Measurements from ENCODE around the gene CORO1A. TPM values are rescaled to one million over a fixed set of nuclear protein-coding genes. Genes with fewer than 3 reads are reported as not detected.

Gene CORO1A
- total RNA-seq, 1 experiment from 2014 or later, result 3.7 TPM

GRCh38 chr16:30152517-30152916, 30.9 kb upstream of the CORO1A start:
- ChIA-PET CTCF (interaction anchor here (0.6 kb wide), 1 partner anchor 28 kb away, joined by 4 read pairs; no protein-coding TSS in a partner anchor), POLR2A (no interaction called here)
- H3K27me3 ChIP-seq (ENCODE audit: control insufficient read depth, insufficient read depth, low read length), result no peaks in the 10 kb centered on the region
- no peak for DNase-seq (ENCODE audit: low read depth, low spot score)
- in situ Hi-C loops (cut with HindIII; ENCODE audit: low pct_unique_long_range_greater_than_20kb, low sequenced_read_pairs), result no loop called here
- H3K9me3 ChIP-seq (ENCODE audit: control insufficient read depth, insufficient read depth, low read depth, low read length), result peaks cover 5% of the 10 kb centered on the region; the same call in 1 of the 2 replicates
- ATAC-seq, result no peak
- no peak overlapping the region for H3K4me3 ChIP-seq (ENCODE audit: low read depth in 2 of 2, low read length in 2 of 2)
- intact Hi-C loops (cut with micrococcal nuclease; ENCODE audit: unreplicated experiment), result no loop called here
- TF ChIP-seq, protein P1, sequence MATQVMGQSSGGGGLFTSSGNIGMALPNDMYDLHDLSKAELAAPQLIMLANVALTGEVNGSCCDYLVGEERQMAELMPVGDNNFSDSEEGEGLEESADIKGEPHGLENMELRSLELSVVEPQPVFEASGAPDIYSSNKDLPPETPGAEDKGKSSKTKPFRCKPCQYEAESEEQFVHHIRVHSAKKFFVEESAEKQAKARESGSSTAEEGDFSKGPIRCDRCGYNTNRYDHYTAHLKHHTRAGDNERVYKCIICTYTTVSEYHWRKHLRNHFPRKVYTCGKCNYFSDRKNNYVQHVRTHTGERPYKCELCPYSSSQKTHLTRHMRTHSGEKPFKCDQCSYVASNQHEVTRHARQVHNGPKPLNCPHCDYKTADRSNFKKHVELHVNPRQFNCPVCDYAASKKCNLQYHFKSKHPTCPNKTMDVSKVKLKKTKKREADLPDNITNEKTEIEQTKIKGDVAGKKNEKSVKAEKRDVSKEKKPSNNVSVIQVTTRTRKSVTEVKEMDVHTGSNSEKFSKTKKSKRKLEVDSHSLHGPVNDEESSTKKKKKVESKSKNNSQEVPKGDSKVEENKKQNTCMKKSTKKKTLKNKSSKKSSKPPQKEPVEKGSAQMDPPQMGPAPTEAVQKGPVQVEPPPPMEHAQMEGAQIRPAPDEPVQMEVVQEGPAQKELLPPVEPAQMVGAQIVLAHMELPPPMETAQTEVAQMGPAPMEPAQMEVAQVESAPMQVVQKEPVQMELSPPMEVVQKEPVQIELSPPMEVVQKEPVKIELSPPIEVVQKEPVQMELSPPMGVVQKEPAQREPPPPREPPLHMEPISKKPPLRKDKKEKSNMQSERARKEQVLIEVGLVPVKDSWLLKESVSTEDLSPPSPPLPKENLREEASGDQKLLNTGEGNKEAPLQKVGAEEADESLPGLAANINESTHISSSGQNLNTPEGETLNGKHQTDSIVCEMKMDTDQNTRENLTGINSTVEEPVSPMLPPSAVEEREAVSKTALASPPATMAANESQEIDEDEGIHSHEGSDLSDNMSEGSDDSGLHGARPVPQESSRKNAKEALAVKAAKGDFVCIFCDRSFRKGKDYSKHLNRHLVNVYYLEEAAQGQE (IDR thresholded peaks at IDR 0.05; ENCODE audit: insufficient read depth in 1 of 2, low read depth in 2 of 2, low read length in 1 of 2), result no peak
- TF ChIP-seq SIN3A (IDR thresholded peaks at IDR 0.05; ENCODE audit: borderline replicate concordance, insufficient read depth, low read depth, low read length) (no peak), TCF7L2 (IDR thresholded peaks at IDR 0.05; ENCODE audit: low read depth, low read length) (no peak), CTCF (IDR thresholded peaks at IDR 0.05) (no peak), POLR2AphosphoS5 (IDR thresholded peaks at IDR 0.05; ENCODE audit: low read depth, low read length) (no peak)
- BruUV-seq (replicated peaks), result no TSS peak
- no peaks in the 10 kb centered on the region for H3K36me3 ChIP-seq (ENCODE audit: control insufficient read depth, insufficient read depth, low read length)
- H3K4me1 ChIP-seq (ENCODE audit: control insufficient read depth, insufficient read depth, low read length), result no peaks in the 10 kb centered on the region
- no peak overlapping the region for H3K27ac ChIP-seq (ENCODE audit: low read length)

- ChIA-PET POLR2A (no interaction called here), CTCF (no interaction called here)
- in situ Hi-C loops (cut with HindIII; ENCODE audit: low pct_unique_long_range_greater_than_20kb, low sequenced_read_pairs) (no loop called here), intact Hi-C loops (cut with micrococcal nuclease; ENCODE audit: unreplicated experiment) (no loop called here)
- BruUV-seq (replicated peaks), result no TSS peak
- no peak overlapping the region for H3K4me3 ChIP-seq (ENCODE audit: low read depth in 2 of 2, low read length in 2 of 2)
- no peak for TF ChIP-seq POLR2AphosphoS5 (IDR thresholded peaks at IDR 0.05; ENCODE audit: low read depth, low read length)
- no peak for TF ChIP-seq TCF7L2 (IDR thresholded peaks at IDR 0.05; ENCODE audit: low read depth, low read length)
- TF ChIP-seq, protein P1 (IDR thresholded peaks at IDR 0.05; ENCODE audit: insufficient read depth in 1 of 2, low read depth in 2 of 2, low read length in 1 of 2), result no peak
- no peak for TF ChIP-seq CTCF (IDR thresholded peaks at IDR 0.05)
- no peak for TF ChIP-seq SIN3A (IDR thresholded peaks at IDR 0.05; ENCODE audit: borderline replicate concordance, insufficient read depth, low read depth, low read length)
- DNase-seq (ENCODE audit: low read depth, low spot score), result no peak
- no peaks in the 10 kb centered on the region for H3K36me3 ChIP-seq (ENCODE audit: control insufficient read depth, insufficient read depth, low read length)
- no peaks in the 10 kb centered on the region for H3K9me3 ChIP-seq (ENCODE audit: control insufficient read depth, insufficient read depth, low read depth, low read length)
- no peaks in the 10 kb centered on the region for H3K4me1 ChIP-seq (ENCODE audit: control insufficient read depth, insufficient read depth, low read length)
- no peaks in the 10 kb centered on the region for H3K27me3 ChIP-seq (ENCODE audit: control insufficient read depth, insufficient read depth, low read length)
- no peak overlapping the region for H3K27ac ChIP-seq (ENCODE audit: low read length)
- no peak for ATAC-seq
Observed at GRCh38 chr16:30155188-30155587, 28.2 kb upstream of the CORO1A start.
